Measurements from ENCODE around the gene HARBI1.

The HARBI1 gene

DNA sequence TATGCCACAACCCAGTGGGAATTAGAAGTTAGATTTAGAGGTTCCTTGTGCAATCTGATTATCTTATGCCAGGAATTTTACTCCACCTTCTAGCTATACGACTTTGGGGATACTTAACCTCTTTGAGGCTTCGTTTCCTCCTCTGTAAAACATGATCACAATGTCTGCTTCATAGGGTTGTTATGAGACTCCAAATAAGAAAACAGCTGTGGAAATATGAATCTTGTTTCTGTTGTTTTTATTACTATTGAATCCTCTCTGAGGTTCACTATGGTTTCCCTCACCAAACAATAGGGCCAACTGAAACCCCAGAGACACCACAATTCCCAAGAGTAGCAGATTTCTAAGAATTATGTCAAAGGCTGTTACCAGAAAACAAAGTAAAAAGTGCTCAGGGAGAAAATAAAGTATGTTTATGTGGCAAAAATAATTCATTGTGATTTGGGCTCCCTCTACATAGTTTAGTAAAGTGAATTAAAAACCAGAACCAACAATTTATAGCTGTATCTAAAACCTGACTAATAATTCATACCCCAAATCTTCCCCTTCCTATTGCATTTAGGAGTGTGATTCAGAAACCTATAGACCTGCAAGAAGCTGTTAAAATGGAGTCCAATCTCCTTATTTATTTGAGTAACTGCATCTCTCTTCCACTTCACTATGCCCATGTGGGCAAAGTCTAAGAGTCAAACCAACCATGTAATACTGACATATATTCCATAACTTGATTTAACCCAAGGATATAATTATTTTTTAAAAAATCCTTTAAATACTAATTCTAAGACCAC lies 61.6 kb downstream of the HARBI1 start:
- no peak overlapping the region for H3K4me3 ChIP-seq (ENCODE audit: low read length)
- no peak for TF ChIP-seq CTCF (IDR thresholded peaks at IDR 0.05; ENCODE audit: low read depth, low read length, poor library complexity, severe bottlenecking)
- no peaks in the 10 kb centered on the region; the same call in 1 of the 2 replicates for H3F3A ChIP-seq (ENCODE audit: control insufficient read depth, insufficient read depth)
- no peaks in the 10 kb centered on the region for H3K9me2 ChIP-seq (replicated peaks; ENCODE audit: control insufficient read depth, low read length)
- peaks cover 24% of the 10 kb centered on the region for H3K4me1 ChIP-seq (ENCODE audit: control insufficient read depth, low read length)
- H3K27me3 ChIP-seq (ENCODE audit: control insufficient read depth, low read length), result no peaks in the 10 kb centered on the region
- H3K36me3 ChIP-seq (ENCODE audit: control insufficient read depth, low read length), result no peaks in the 10 kb centered on the region
- H3K4me2 ChIP-seq (ENCODE audit: low read length), result no peak overlapping the region
- H3K9me3 ChIP-seq (ENCODE audit: control insufficient read depth, insufficient read depth, low read length), result no peaks in the 10 kb centered on the region
- peaks cover 7% of the 10 kb centered on the region for H4K20me1 ChIP-seq (ENCODE audit: control insufficient read depth, insufficient read depth, low read depth, low read length)
- H3K27ac ChIP-seq (ENCODE audit: low read depth, low read length), result no peak overlapping the region
- H3K79me2 ChIP-seq (ENCODE audit: control insufficient read depth, low read length), result peaks cover 84% of the 10 kb centered on the region

GRCh38 chr11:46554213-46555147 lies 62.5 kb downstream of the HARBI1 start:
- Histone ChIP-seq H3K27me3 (ENCODE audit: control insufficient read depth, low read length) (no peaks in the 10 kb centered on the region), H3K36me3 (ENCODE audit: control insufficient read depth, low read length) (no peaks in the 10 kb centered on the region), H3K4me2 (ENCODE audit: low read length) (no peak overlapping the region), H3F3A (ENCODE audit: control insufficient read depth, insufficient read depth) (no peaks in the 10 kb centered on the region; the same call in 1 of the 2 replicates), H4K20me1 (ENCODE audit: control insufficient read depth, insufficient read depth, low read depth, low read length) (peaks cover 7% of the 10 kb centered on the region), H3K4me1 (ENCODE audit: control insufficient read depth, low read length) (peaks cover 16% of the 10 kb centered on the region), H3K27ac (ENCODE audit: low read depth, low read length) (no peak overlapping the region), H3K4me3 (ENCODE audit: low read length) (no peak overlapping the region), H3K9me3 (ENCODE audit: control insufficient read depth, insufficient read depth, low read length) (no peaks in the 10 kb centered on the region), H3K79me2 (ENCODE audit: control insufficient read depth, low read length) (peaks cover 83% of the 10 kb centered on the region), H3K9me2 (replicated peaks; ENCODE audit: control insufficient read depth, low read length) (no peaks in the 10 kb centered on the region)
- TF ChIP-seq CTCF (IDR thresholded peaks at IDR 0.05; ENCODE audit: low read depth, low read length, poor library complexity, severe bottlenecking), result no peak
- TF ChIP-seq EZH2phosphoT487 (IDR thresholded peaks at IDR 0.05; ENCODE audit: borderline replicate concordance, low read length), result no peak

DNA sequence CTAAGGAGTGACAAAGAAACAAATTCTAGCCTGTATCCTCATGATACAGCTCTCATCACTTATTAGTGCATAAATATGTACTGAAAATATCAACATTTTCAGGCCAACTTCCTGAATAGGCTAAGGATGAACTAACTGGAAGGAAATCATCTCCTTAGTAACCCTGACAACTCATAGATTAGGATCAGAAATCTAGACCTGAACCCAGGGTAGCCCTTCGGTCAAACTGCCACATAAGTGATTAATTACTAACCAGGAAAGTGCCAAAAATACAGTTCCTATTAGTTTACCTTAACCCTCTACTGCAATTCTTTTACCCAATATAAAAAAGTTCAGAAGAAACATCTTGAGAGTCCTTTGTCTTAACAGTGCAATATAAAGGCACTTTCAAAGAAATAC lies 63.2 kb downstream of the HARBI1 start:
- Histone ChIP-seq H4K20me1 (ENCODE audit: control insufficient read depth, insufficient read depth, low read depth, low read length) (peaks cover 7% of the 10 kb centered on the region), H3K27ac (ENCODE audit: low read depth, low read length) (no peak overlapping the region), H3K4me2 (ENCODE audit: low read length) (no peak overlapping the region), H3K4me1 (ENCODE audit: control insufficient read depth, low read length) (peaks cover 16% of the 10 kb centered on the region), H3K27me3 (ENCODE audit: control insufficient read depth, low read length) (no peaks in the 10 kb centered on the region), H3K9me3 (ENCODE audit: control insufficient read depth, insufficient read depth, low read length) (no peaks in the 10 kb centered on the region), H3K9me2 (replicated peaks; ENCODE audit: control insufficient read depth, low read length) (no peaks in the 10 kb centered on the region), H3K79me2 (ENCODE audit: control insufficient read depth, low read length) (peaks cover 83% of the 10 kb centered on the region), H3K36me3 (ENCODE audit: control insufficient read depth, low read length) (no peaks in the 10 kb centered on the region), H3K4me3 (ENCODE audit: low read length) (no peak overlapping the region), H3F3A (ENCODE audit: control insufficient read depth, insufficient read depth) (no peaks in the 10 kb centered on the region; the same call in 1 of the 2 replicates)
- TF ChIP-seq EZH2phosphoT487 (IDR thresholded peaks at IDR 0.05; ENCODE audit: borderline replicate concordance, low read length), result no peak
- TF ChIP-seq CTCF (IDR thresholded peaks at IDR 0.05; ENCODE audit: low read depth, low read length, poor library complexity, severe bottlenecking), result no peak

Data from DOHH2 (cell line).